HG02763 (cell line): ENCODE measurements around the gene SLC6A6.

Experiments
- ATAC-seq: cut with Tn5 transposase; IDR thresholded peaks from one replicate; pipeline ENCODE4 v1.9.1; 2021; ENCODE audit warnings: mild to moderate bottlenecking, moderate library complexity; ENCODE audit not compliant: unreplicated experiment

SLC6A6 gene

DNA sequence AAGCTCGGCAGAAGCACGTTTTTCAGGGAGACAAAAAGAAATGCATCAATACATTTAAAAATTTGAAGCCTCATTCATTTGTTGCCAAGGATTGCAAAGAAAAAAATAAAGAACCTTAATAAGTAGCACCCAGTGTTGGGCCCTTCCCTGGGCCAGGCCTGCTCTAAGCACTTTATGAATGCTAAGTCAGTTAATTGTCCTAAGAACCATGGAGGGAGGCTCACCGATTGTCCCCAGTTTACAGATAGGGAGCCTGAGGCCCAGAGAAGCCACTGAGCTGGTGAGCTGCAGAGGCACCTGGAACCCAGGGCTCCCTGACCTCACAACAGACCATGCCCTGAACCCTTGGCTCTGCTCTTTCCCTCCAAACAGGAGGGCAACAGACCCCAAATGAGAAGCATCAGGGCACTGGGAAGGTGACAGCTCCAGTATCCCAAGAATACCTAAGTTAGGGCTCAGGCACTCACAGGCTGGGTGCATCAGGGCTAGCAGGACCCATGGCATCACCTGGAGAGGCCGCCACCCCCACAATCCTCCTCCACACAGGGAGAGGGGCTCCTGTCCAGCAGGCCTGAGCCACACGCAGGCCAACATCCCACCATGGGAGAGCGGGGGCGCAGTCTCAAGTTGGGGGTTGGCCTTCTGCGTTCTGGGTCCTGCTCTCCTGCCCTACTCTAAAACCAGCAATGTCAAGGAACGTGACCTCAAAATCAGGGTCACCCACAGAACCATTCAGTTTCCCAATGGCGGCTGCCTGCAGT lies 133.8 kb downstream of the SLC6A6 start:
- ATAC-seq, result no peak

DNA sequence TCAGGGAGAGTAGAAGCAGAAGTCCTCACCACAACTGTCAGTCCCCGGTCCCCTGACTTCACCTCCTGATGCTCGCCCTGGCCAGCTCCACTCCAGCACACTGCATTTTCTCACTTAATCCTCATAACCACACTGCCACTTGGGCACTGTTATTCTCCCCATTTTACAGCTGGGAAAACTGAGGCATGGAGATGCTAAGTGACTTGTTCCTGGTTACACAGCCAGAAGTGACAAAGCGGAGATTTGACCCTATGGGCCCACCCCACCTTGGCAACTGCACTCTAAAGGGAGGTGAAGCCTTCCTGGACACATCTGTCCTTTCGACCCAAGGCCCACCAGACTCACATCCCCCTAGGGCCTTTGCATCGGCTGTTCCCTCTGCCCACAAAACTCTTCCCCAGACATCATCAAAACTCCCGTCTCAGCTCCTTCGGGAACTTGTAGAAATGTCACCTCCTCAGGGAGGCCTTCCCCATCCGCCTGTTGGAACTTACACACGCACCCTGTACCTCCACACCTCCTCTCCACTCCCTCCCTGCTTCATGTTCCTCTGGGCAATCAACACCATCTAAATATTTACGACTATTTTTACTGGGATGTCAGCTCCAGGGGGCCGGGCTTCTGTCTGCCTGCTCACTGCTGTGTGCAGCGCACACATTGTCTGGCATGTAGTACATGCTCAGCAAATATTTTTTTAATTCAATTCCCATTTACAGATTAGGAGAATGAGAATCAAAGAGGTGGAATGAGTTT lies 134.6 kb downstream of the SLC6A6 start:
- no peak for ATAC-seq

DNA sequence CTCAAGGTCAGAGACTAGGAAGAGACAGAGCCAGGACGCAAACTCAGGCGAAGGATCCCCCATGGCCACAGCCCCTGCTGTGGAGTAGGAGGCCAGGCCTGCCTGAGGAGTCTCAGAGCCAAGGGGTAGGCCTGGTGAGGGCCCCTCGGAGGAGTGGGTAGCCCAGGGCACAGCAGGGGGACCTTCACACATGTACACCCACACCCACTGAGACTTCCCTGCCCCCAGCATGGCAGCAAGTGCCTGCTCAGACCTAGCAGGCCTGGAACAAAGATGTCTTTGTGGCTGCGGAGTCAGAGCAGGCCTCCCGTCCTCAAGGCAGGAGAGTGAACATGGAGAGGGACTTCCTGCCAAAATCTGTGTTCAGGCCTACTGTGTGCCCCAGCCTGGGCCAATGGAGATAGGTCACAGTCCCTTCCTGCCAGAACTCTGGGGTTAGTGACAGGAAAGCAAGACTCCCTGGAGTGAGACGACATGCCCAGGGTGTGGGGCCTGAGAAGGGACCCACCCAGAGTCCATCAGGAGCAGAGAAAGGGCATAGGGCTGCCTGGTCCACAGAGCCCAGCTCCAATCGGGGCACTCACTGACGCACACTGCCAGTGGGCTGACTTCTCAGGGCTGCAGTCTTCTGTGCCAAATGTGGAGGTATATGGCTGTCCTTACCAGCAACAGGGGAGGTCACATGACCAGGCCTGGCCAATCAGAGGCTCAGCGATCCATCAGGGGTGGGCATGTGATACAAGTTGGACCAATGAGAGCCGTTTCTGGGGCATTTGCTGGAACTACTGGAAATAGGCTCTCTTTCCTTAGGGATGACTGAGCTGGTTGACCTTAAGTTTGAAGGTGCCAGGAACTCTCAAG lies 135.4 kb downstream of the SLC6A6 start:
- no peak for ATAC-seq

DNA sequence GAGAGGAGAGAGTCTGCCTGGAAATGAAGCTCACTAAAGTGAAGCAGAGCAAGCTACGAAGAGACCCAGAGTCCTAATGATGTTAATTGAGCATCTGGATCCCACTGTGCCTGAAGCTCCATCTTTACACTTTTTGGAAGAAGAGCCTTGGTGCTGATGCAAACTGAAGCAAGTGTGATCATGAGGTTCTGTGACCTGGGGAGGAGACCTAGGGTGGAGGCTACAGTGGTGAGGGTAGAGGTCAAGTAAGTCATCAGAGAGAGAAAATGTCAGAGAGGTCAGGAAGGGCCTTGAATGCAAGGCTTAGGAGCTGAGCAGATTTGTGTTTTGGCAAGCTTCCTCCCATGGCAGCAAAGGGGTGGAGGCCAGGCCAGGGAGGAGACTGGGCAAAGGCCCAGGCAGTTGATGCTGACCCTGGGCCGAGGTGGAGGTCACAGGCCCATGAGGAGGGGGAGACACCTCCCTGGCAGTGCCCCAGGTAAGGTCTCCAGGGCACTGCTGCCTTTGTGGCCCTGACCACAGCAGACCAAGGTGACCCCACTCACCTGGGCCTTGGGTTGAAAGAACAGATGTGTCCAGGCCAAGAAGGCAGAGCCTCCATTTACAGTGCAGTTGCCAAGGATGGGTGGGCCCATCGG lies 136.2 kb downstream of the SLC6A6 start:
- ATAC-seq, result no peak
